Measurements from ENCODE around the gene PLEKHO2. TPM values are rescaled to one million over a fixed set of nuclear protein-coding genes. Genes with fewer than 3 reads are reported as not detected.

Gene PLEKHO2
- total RNA-seq: 5.9 and 12.8 TPM in 2 replicates

GRCh38 chr15:64841344-64842095, at the start of gene PLEKHO2:
PLEKHO2 (plus strand) TSS chr15:64841915; CDS start chr15:64842017, 102 bp downstream.

GRCh38 chr15:64825431-64826294, 16.1 kb upstream of the PLEKHO2 start, which contains the start of gene PIF1:
PIF1 (minus strand) TSS chr15:64825647; CDS start chr15:64824335, 1,312 bp downstream.

GRCh38 chr15:64911311-64912186, 69.8 kb downstream of the PLEKHO2 start, which contains the start of gene ANKDD1A:
ANKDD1A (plus strand) TSS chr15:64911902; CDS start chr15:64911931, 29 bp downstream.

Other genes starting within 250 kb of the PLEKHO2 start
- gene RBPMS2, start 66.3 kb upstream of the PLEKHO2 start, total RNA-seq: 0.63 and 1.3 TPM in 2 replicates
- gene PIF1, start 16.3 kb upstream of the PLEKHO2 start, total RNA-seq: 4.1 and 36.7 TPM in 2 replicates
- gene ANKDD1A, start 70.0 kb downstream of the PLEKHO2 start, total RNA-seq: 0.65 and 0.76 TPM in 2 replicates
- gene SPG21, start 148.0 kb downstream of the PLEKHO2 start, total RNA-seq: 57.2 and 106 TPM in 2 replicates
- 18.4 and 25.4 TPM in 2 replicates for gene MTFMT, start 187.7 kb downstream of the PLEKHO2 start, total RNA-seq
- gene SLC51B, start 203.5 kb downstream of the PLEKHO2 start, total RNA-seq: not detected in 2 replicates
- gene RASL12, start 226.1 kb downstream of the PLEKHO2 start, total RNA-seq: not detected in 2 replicates
- not detected in 2 replicates for gene KBTBD13, start 234.8 kb downstream of the PLEKHO2 start, total RNA-seq

Measured in mesangial cell (primary cell).